Measurements from ENCODE around the gene ZNF688. TPM values are rescaled to one million over a fixed set of nuclear protein-coding genes. Genes with fewer than 3 reads are reported as not detected.
A peak's percentile ranks its signal among the peaks of the same experiment; 100 is the strongest.

Gene ZNF688
- total and polyA plus RNA-seq, 2 of the 13 experiments (the other 11 are each of a cell fraction or from before 2014, with no cell fraction given): 2.4 to 5.4 TPM

DNA sequence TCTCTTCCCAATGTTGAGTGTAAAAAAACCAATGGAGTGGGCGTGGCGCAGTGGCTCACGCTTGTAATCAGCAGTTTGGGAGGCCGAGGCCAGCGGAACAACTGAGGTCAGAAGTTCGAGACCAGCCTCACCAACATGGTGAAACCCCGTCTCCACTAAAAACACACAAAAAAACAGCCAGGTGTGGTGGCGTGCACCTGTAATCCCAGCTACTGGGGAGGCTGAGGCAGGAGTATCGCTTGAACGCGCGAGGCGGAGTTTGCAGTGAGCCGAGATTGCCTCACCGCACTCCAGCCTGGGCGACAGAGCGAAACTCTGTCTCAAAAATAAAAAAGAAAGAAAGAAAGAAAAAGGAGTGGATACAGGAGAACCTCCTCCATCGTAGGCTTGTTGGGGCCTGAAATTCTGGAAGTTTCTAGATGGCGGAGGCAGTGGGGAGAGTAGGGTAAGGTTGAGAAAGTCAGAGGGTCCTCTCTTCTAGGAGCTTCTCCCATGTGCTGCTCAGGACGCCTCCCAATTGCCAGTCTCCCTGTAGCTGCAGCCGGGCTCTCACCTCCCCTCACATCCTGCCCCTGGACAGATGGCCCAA is 12.6 kb downstream of the ZNF688 start (continued):
- no peak for TF ChIP-seq NONO (IDR thresholded peaks at IDR 0.05)
- no peak for TF ChIP-seq NONO (CRISPR knock-in tag; conservative IDR thresholded peaks at IDR 0.05)
- TF ChIP-seq MXD4 (CRISPR knock-in tag; IDR thresholded peaks at IDR 0.05): no peak
- TF ChIP-seq, protein P1, sequence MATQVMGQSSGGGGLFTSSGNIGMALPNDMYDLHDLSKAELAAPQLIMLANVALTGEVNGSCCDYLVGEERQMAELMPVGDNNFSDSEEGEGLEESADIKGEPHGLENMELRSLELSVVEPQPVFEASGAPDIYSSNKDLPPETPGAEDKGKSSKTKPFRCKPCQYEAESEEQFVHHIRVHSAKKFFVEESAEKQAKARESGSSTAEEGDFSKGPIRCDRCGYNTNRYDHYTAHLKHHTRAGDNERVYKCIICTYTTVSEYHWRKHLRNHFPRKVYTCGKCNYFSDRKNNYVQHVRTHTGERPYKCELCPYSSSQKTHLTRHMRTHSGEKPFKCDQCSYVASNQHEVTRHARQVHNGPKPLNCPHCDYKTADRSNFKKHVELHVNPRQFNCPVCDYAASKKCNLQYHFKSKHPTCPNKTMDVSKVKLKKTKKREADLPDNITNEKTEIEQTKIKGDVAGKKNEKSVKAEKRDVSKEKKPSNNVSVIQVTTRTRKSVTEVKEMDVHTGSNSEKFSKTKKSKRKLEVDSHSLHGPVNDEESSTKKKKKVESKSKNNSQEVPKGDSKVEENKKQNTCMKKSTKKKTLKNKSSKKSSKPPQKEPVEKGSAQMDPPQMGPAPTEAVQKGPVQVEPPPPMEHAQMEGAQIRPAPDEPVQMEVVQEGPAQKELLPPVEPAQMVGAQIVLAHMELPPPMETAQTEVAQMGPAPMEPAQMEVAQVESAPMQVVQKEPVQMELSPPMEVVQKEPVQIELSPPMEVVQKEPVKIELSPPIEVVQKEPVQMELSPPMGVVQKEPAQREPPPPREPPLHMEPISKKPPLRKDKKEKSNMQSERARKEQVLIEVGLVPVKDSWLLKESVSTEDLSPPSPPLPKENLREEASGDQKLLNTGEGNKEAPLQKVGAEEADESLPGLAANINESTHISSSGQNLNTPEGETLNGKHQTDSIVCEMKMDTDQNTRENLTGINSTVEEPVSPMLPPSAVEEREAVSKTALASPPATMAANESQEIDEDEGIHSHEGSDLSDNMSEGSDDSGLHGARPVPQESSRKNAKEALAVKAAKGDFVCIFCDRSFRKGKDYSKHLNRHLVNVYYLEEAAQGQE (IDR thresholded peaks at IDR 0.05; ENCODE audit: borderline replicate concordance in 1 of 2, low read depth in 1 of 2, low read length in 2 of 2): no peak
- TF ChIP-seq ZNF484 (CRISPR knock-in tag; IDR thresholded peaks at IDR 0.05; ENCODE audit: borderline replicate concordance, low read depth): no peak
- TF ChIP-seq PHF5A (CRISPR knock-in tag; IDR thresholded peaks at IDR 0.05; ENCODE audit: low read depth, unreplicated experiment): no peak
- no peak for TF ChIP-seq ZFP36L2 (CRISPR knock-in tag; IDR thresholded peaks at IDR 0.05)
- TF ChIP-seq ZNF20 (CRISPR knock-in tag; IDR thresholded peaks at IDR 0.05): no peak
- 0 out of 2 replicates have a peak, but pooled peaks have one; percentile 12 for TF ChIP-seq HDAC2 (CRISPR knock-in tag; IDR thresholded peaks at IDR 0.05)
- TF ChIP-seq, protein P2, sequence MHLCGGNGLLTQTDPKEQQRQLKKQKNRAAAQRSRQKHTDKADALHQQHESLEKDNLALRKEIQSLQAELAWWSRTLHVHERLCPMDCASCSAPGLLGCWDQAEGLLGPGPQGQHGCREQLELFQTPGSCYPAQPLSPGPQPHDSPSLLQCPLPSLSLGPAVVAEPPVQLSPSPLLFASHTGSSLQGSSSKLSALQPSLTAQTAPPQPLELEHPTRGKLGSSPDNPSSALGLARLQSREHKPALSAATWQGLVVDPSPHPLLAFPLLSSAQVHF (CRISPR knock-in tag; IDR thresholded peaks at IDR 0.05): no peak
- TF ChIP-seq, protein P3, sequence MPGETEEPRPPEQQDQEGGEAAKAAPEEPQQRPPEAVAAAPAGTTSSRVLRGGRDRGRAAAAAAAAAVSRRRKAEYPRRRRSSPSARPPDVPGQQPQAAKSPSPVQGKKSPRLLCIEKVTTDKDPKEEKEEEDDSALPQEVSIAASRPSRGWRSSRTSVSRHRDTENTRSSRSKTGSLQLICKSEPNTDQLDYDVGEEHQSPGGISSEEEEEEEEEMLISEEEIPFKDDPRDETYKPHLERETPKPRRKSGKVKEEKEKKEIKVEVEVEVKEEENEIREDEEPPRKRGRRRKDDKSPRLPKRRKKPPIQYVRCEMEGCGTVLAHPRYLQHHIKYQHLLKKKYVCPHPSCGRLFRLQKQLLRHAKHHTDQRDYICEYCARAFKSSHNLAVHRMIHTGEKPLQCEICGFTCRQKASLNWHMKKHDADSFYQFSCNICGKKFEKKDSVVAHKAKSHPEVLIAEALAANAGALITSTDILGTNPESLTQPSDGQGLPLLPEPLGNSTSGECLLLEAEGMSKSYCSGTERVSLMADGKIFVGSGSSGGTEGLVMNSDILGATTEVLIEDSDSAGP (CRISPR knock-in tag; IDR thresholded peaks at IDR 0.05; ENCODE audit: borderline replicate concordance): no peak
- no peak for TF ChIP-seq FOXK1 (CRISPR knock-in tag; IDR thresholded peaks at IDR 0.05; ENCODE audit: borderline replicate concordance, low read depth)
- TF ChIP-seq ZNF780A (CRISPR knock-in tag; IDR thresholded peaks at IDR 0.05): no peak
- no peak for TF ChIP-seq NCOR1 (IDR thresholded peaks at IDR 0.05; ENCODE audit: borderline replicate concordance, low read length)
- TF ChIP-seq, protein P4, sequence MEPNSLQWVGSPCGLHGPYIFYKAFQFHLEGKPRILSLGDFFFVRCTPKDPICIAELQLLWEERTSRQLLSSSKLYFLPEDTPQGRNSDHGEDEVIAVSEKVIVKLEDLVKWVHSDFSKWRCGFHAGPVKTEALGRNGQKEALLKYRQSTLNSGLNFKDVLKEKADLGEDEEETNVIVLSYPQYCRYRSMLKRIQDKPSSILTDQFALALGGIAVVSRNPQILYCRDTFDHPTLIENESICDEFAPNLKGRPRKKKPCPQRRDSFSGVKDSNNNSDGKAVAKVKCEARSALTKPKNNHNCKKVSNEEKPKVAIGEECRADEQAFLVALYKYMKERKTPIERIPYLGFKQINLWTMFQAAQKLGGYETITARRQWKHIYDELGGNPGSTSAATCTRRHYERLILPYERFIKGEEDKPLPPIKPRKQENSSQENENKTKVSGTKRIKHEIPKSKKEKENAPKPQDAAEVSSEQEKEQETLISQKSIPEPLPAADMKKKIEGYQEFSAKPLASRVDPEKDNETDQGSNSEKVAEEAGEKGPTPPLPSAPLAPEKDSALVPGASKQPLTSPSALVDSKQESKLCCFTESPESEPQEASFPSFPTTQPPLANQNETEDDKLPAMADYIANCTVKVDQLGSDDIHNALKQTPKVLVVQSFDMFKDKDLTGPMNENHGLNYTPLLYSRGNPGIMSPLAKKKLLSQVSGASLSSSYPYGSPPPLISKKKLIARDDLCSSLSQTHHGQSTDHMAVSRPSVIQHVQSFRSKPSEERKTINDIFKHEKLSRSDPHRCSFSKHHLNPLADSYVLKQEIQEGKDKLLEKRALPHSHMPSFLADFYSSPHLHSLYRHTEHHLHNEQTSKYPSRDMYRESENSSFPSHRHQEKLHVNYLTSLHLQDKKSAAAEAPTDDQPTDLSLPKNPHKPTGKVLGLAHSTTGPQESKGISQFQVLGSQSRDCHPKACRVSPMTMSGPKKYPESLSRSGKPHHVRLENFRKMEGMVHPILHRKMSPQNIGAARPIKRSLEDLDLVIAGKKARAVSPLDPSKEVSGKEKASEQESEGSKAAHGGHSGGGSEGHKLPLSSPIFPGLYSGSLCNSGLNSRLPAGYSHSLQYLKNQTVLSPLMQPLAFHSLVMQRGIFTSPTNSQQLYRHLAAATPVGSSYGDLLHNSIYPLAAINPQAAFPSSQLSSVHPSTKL (CRISPR knock-in tag; IDR thresholded peaks at IDR 0.05): no peak
- no peak for TF ChIP-seq EEA1 (CRISPR knock-in tag; IDR thresholded peaks at IDR 0.05; ENCODE audit: borderline replicate concordance)

Measured in HepG2 (cell line).